HepG2 (cell line): ENCODE measurements around the gene GLE1. TPM values are rescaled to one million over a fixed set of nuclear protein-coding genes. Genes with fewer than 3 reads are reported as not detected.
A peak's percentile ranks its signal among the peaks of the same experiment; 100 is the strongest.

ENCODE experiments used
- IKZF5 ChIP-seq: IDR thresholded peaks from 2 replicates; pipeline ENCODE4 v1.6.1; 2018; ENCODE audit warnings: missing genetic modification reagents, mild to moderate bottlenecking, missing compliant biosample characterization
- ZNF12 ChIP-seq: sonication (generic); formaldehyde crosslinking; IDR thresholded peaks from 2 replicates; pipeline ENCODE4 v1.5.0; 2020; ENCODE audit warnings: missing genetic modification reagents
- ZNF318 ChIP-seq: sonication (generic); formaldehyde crosslinking; IDR thresholded peaks from 2 replicates; pipeline ENCODE4 v1.4.0; 2020; ENCODE audit warnings: mild to moderate bottlenecking, missing genetic modification reagents
- polyA plus RNA-seq, 8 experiments: library from polyadenylated mRNA; depleted of rRNA in 3 of 8; stranded (reverse) in 7 of 8; unstranded in 1 of 8; fragments of >200 nt; fragmentation: Illumina TruSeq in 4 of 8; extraction: Trizol in 4 of 8; gene quantifications; 2 replicates each; pipeline versions ENCODE4 v1.2.1 to v1.2.3, GENCODE V29; 2011 to 2016; ENCODE audit warnings: low read depth in 4 of 8, missing spikeins in 1 of 8, mixed read lengths in 1 of 8; ENCODE audit not compliant: insufficient read depth in 1 of 8
- total RNA-seq, 5 experiments: library from RNA; depleted of rRNA; stranded (reverse); fragments of >200 nt; fragmentation: Illumina TruSeq; extraction: Trizol; gene quantifications; 2 replicates each; pipeline ENCODE4 v1.2.3, GENCODE V29; 2016; ENCODE audit warnings: low read depth in 1 of 5

The GLE1 gene
- total and polyA plus RNA-seq, 2 of the 13 experiments (the other 11 are each of a cell fraction or from before 2014, with no cell fraction given), result 14.7 to 28.8 TPM

GRCh38 chr9:128554155-128554862, 49.8 kb downstream of the GLE1 start (continued):
- TF ChIP-seq IKZF5 (CRISPR knock-in tag) (0 out of 2 replicates have a peak, but pooled peaks have one; percentile 25), ZNF12 (0 out of 2 replicates have a peak, but pooled peaks have one; percentile 26), ZNF318 (CRISPR knock-in tag) (no peak)
